HEK293 (cell line): ENCODE results near the gene AKAP9.

Source experiments
- CTCF ChIA-PET: fragments of 350-600 bp; formaldehyde crosslinking; extraction: SDS; loops from one replicate; lab custom pipeline; 2021; ENCODE audit warnings: antibody characterized with exemption; lab: Yijun Ruan, JAX
- POLR2A ChIA-PET: fragments of 300-600 bp; formaldehyde crosslinking; extraction: SDS; loops from one replicate; lab custom pipeline; 2020; ENCODE audit warnings: antibody characterized with exemption, inconsistent platforms; lab: Yijun Ruan, JAX
- H3K27ac ChIP-seq: fragments of 200-500 bp; sonication (Bioruptor generic); 2 replicates; pipeline ENCODE4 v1.5.1; 2014; ENCODE audit warnings: low read depth, low read length, control low read depth, inconsistent platforms; ENCODE audit errors: extremely low read depth
- H3K36me3 ChIP-seq, 2 experiments: fragments of 200-500 bp in 1 of 2; sonication (Bioruptor generic) in 1 of 2; 1 replicate in 1 of 2; 2 replicates in 1 of 2; pipeline ENCODE4 v1.5.1; 2014 to 2017; ENCODE audit warnings: inconsistent platforms in 2 of 2, low read length in 2 of 2; ENCODE audit not compliant: control insufficient read depth in 2 of 2, insufficient read depth in 1 of 2
- H3K4me1 ChIP-seq: fragments of 200-500 bp; sonication (Bioruptor generic); 2 replicates; pipeline ENCODE4 v1.5.1; 2014; ENCODE audit warnings: mild to moderate bottlenecking, low read length, inconsistent platforms; ENCODE audit not compliant: control insufficient read depth, insufficient read depth
- H3K4me3 ChIP-seq: 2 replicates; pipeline ENCODE4 v1.5.1; 2011; ENCODE audit warnings: low read depth, mild to moderate bottlenecking, control low read depth, low read length, moderate library complexity
- H3K9me3 ChIP-seq: fragments of 200-500 bp; sonication (Bioruptor generic); 2 replicates; pipeline ENCODE4 v1.5.1; 2014; ENCODE audit warnings: low read depth, low read length, inconsistent platforms; ENCODE audit not compliant: control insufficient read depth, insufficient read depth
- GLIS1 ChIP-seq: fragments of 450-650 bp; formaldehyde crosslinking; IDR thresholded peaks from 2 replicates; pipeline ENCODE4 v1.5.1; 2016; ENCODE audit warnings: missing biosample characterization, missing genetic modification characterization
- KLF8 ChIP-seq: fragments of 450-650 bp; formaldehyde crosslinking; IDR thresholded peaks from 2 replicates; pipeline ENCODE4 v1.5.1; 2016; ENCODE audit warnings: missing biosample characterization, missing genetic modification characterization
- KLF9 ChIP-seq: fragments of 450-650 bp; formaldehyde crosslinking; IDR thresholded peaks from 2 replicates; pipeline ENCODE4 v1.5.1; 2016; ENCODE audit warnings: missing biosample characterization, missing genetic modification characterization, low read depth
- MEIS1 ChIP-seq: sonication (generic); formaldehyde crosslinking; IDR thresholded peaks from 2 replicates; pipeline ENCODE4 v1.8.1; 2022; ENCODE audit warnings: missing genetic modification reagents, mild to moderate bottlenecking, borderline replicate concordance
- SP7 ChIP-seq: fragments of 450-650 bp; formaldehyde crosslinking; IDR thresholded peaks from 2 replicates; pipeline ENCODE4 v1.5.1; 2016; ENCODE audit warnings: missing biosample characterization, missing genetic modification characterization
- ZBTB17 ChIP-seq: fragments of 450-650 bp; formaldehyde crosslinking; IDR thresholded peaks from 2 replicates; pipeline ENCODE4 v1.5.1; 2016; ENCODE audit warnings: missing biosample characterization, missing genetic modification characterization
- ZBTB48 ChIP-seq: fragments of 450-650 bp; formaldehyde crosslinking; IDR thresholded peaks from 2 replicates; pipeline ENCODE4 v1.5.1; 2016; ENCODE audit warnings: missing biosample characterization, missing genetic modification characterization
- ZFP3 ChIP-seq: fragments of 450-650 bp; formaldehyde crosslinking; IDR thresholded peaks from 2 replicates; pipeline ENCODE4 v1.5.1; 2016; ENCODE audit warnings: low read depth, missing biosample characterization, missing genetic modification characterization
- ZNF155 ChIP-seq: fragments of 450-650 bp; formaldehyde crosslinking; IDR thresholded peaks from 2 replicates; pipeline ENCODE4 v1.5.1; 2016; ENCODE audit warnings: missing biosample characterization, missing genetic modification characterization
- ZNF202 ChIP-seq: fragments of 450-650 bp; formaldehyde crosslinking; IDR thresholded peaks from 2 replicates; pipeline ENCODE4 v1.5.1; 2016; ENCODE audit warnings: missing biosample characterization, missing genetic modification characterization, borderline replicate concordance
- ZNF26 ChIP-seq: fragments of 450-650 bp; formaldehyde crosslinking; IDR thresholded peaks from 2 replicates; pipeline ENCODE4 v1.5.1; 2016; ENCODE audit warnings: missing biosample characterization, missing genetic modification characterization
- ZNF292 ChIP-seq: fragments of 450-650 bp; formaldehyde crosslinking; IDR thresholded peaks from 2 replicates; pipeline ENCODE4 v1.5.1; 2016; ENCODE audit warnings: low read depth, missing biosample characterization, missing genetic modification characterization, borderline replicate concordance
- ZNF398 ChIP-seq: fragments of 450-650 bp; formaldehyde crosslinking; IDR thresholded peaks from 2 replicates; pipeline ENCODE4 v1.5.1; 2017; ENCODE audit warnings: missing biosample characterization, missing genetic modification characterization
- ZNF404 ChIP-seq: fragments of 450-650 bp; formaldehyde crosslinking; IDR thresholded peaks from 2 replicates; pipeline ENCODE4 v1.5.1; 2017; ENCODE audit warnings: missing biosample characterization, missing genetic modification characterization
- ZNF473 ChIP-seq: fragments of 450-650 bp; formaldehyde crosslinking; IDR thresholded peaks from 2 replicates; pipeline ENCODE4 v1.5.1; 2017; ENCODE audit warnings: missing biosample characterization, missing genetic modification characterization
- ZNF558 ChIP-seq: fragments of 450-650 bp; formaldehyde crosslinking; IDR thresholded peaks from 2 replicates; pipeline ENCODE4 v1.5.1; 2016; ENCODE audit warnings: missing biosample characterization, missing genetic modification characterization
- ZNF623 ChIP-seq: fragments of 450-650 bp; formaldehyde crosslinking; IDR thresholded peaks from 2 replicates; pipeline ENCODE4 v1.5.1; 2016; ENCODE audit warnings: missing biosample characterization, missing genetic modification characterization
- ZNF629 ChIP-seq: fragments of 450-650 bp; formaldehyde crosslinking; IDR thresholded peaks from 2 replicates; pipeline ENCODE4 v1.5.1; 2017; ENCODE audit warnings: missing biosample characterization, missing genetic modification characterization
- ZNF660 ChIP-seq: fragments of 450-650 bp; IDR thresholded peaks from 2 replicates; pipeline ENCODE4 v1.5.1; 2018; ENCODE audit warnings: missing biosample characterization, mild to moderate bottlenecking, missing genetic modification characterization
- ZNF692 ChIP-seq: fragments of 450-650 bp; formaldehyde crosslinking; IDR thresholded peaks from 2 replicates; pipeline ENCODE4 v1.5.1; 2016; ENCODE audit warnings: missing biosample characterization, missing genetic modification characterization
- ZNF791 ChIP-seq: fragments of 450-650 bp; formaldehyde crosslinking; IDR thresholded peaks from 2 replicates; pipeline ENCODE4 v1.5.1; 2016; ENCODE audit warnings: missing biosample characterization, missing genetic modification characterization
- ZSCAN16 ChIP-seq: fragments of 450-650 bp; formaldehyde crosslinking; IDR thresholded peaks from 2 replicates; pipeline ENCODE4 v1.5.1; 2016; ENCODE audit warnings: missing biosample characterization, missing genetic modification characterization
- ZSCAN30 ChIP-seq: fragments of 450-650 bp; IDR thresholded peaks from 2 replicates; pipeline ENCODE4 v1.5.1; 2018; ENCODE audit warnings: missing biosample characterization, mild to moderate bottlenecking, missing genetic modification characterization, moderate library complexity
- ZSCAN4 ChIP-seq: fragments of 450-650 bp; formaldehyde crosslinking; IDR thresholded peaks from 2 replicates; pipeline ENCODE4 v1.5.1; 2017; ENCODE audit warnings: missing biosample characterization, missing genetic modification characterization

The AKAP9 gene

GRCh38 chr7:92051655-92052054 is 111.0 kb downstream of the AKAP9 start:
- H3K4me3 ChIP-seq, result no peak overlapping the region
- no peak overlapping the region for H3K27ac ChIP-seq
- no peak for TF ChIP-seq ZNF558
- TF ChIP-seq MEIS1 (CRISPR knock-in tag), result no peak
- no peak for TF ChIP-seq ZNF473
- no peak for TF ChIP-seq ZBTB17 (tag by site-specific recombination)
- TF ChIP-seq ZNF623 (tag by site-specific recombination), result no peak
- TF ChIP-seq ZNF26 (tag by site-specific recombination), result no peak
- TF ChIP-seq ZNF398, result no peak
- TF ChIP-seq ZNF692 (tag by site-specific recombination), result no peak
- no peak for TF ChIP-seq ZNF791
- no peak for TF ChIP-seq GLIS1 (tag by site-specific recombination)
- H3K9me3 ChIP-seq, result no peaks in the 10 kb centered on the region
- CTCF ChIA-PET, result no interaction called here
- peaks cover 4% of the 10 kb centered on the region; the same call in 1 of the 2 replicates for H3K4me1 ChIP-seq
- peaks cover 9 to 13% of the 10 kb centered on the region in 2 experiments for H3K36me3 ChIP-seq
- POLR2A ChIA-PET, result no interaction called here

GRCh38 chr7:92052159-92052558 is 111.5 kb downstream of the AKAP9 start:
- Histone ChIP-seq H3K4me1 (peaks cover 9% of the 10 kb centered on the region; the same call in 1 of the 2 replicates), H3K27ac (no peak overlapping the region), H3K4me3 (no peak overlapping the region), H3K9me3 (no peaks in the 10 kb centered on the region), H3K36me3 (peaks cover 8 to 10% of the 10 kb centered on the region in 2 experiments; a peak in 2 of 3 replicates)
- TF ChIP-seq ZNF155 (tag by site-specific recombination), result no peak
- ChIA-PET CTCF (no interaction called here), POLR2A (no interaction called here)

GRCh38 chr7:92052684-92053083 is 112.0 kb downstream of the AKAP9 start:
- ChIA-PET CTCF (interaction anchor here (0.5 kb wide), 1 partner anchor 30 kb away, joined by 3 read pairs; no protein-coding TSS in a partner anchor), POLR2A (no interaction called here)
- no peaks in the 10 kb centered on the region for H3K9me3 ChIP-seq
- no peak overlapping the region for H3K4me3 ChIP-seq
- H3K36me3 ChIP-seq, result peaks cover 8 to 10% of the 10 kb centered on the region in 2 experiments; a peak in 2 of 3 replicates
- peaks cover 14% of the 10 kb centered on the region for H3K4me1 ChIP-seq
- H3K27ac ChIP-seq, result no peak overlapping the region
- TF ChIP-seq ZBTB48 (tag by site-specific recombination) (no peak), SP7 (tag by site-specific recombination) (no peak), ZNF692 (tag by site-specific recombination) (no peak), ZNF629 (tag by site-specific recombination) (no peak), KLF9 (tag by site-specific recombination) (no peak), ZFP3 (no peak), ZSCAN30 (tag by site-specific recombination) (no peak), ZNF26 (tag by site-specific recombination) (no peak), ZNF292 (no peak), ZNF404 (tag by site-specific recombination) (no peak), ZNF660 (tag by site-specific recombination) (no peak), ZNF202 (tag by site-specific recombination) (no peak), ZSCAN16 (tag by site-specific recombination) (no peak), KLF8 (tag by site-specific recombination) (no peak), ZSCAN4 (tag by site-specific recombination) (no peak)
